ENCODE data around the gene ADIPOQ. TPM values are rescaled to one million over a fixed set of nuclear protein-coding genes. Genes with fewer than 3 reads are reported as not detected.
A peak's percentile ranks its signal among the peaks of the same experiment; 100 is the strongest.

ADIPOQ gene
- total and polyA plus RNA-seq, 2 of the 13 experiments (the other 11 are each of a cell fraction or from before 2014, with no cell fraction given): not detected

GRCh38 chr3:186826976-186827857, 15.3 kb upstream of the ADIPOQ start (continued):
- TF ChIP-seq PRDM4 (CRISPR knock-in tag; IDR thresholded peaks at IDR 0.05; ENCODE audit: borderline replicate concordance) (no peak), CENPX (CRISPR knock-in tag; IDR thresholded peaks at IDR 0.05) (no peak), ZNF737 (CRISPR knock-in tag; IDR thresholded peaks at IDR 0.05; ENCODE audit: borderline replicate concordance) (no peak), ZNF510 (CRISPR knock-in tag; IDR thresholded peaks at IDR 0.05; ENCODE audit: low read depth) (no peak), PLRG1 (conservative IDR thresholded peaks at IDR 0.05) (no peak), PHB2 (IDR thresholded peaks at IDR 0.05; ENCODE audit: partially characterized antibody) (no peak), PHF5A (CRISPR knock-in tag; IDR thresholded peaks at IDR 0.05; ENCODE audit: low read depth, unreplicated experiment) (no peak), MYC (CRISPR knock-in tag; IDR thresholded peaks at IDR 0.05; ENCODE audit: borderline replicate concordance) (0 out of 2 replicates have a peak, but pooled peaks have one; percentile 39), ZNF850 (CRISPR knock-in tag; conservative IDR thresholded peaks at IDR 0.05) (no peak), ZNF672 (CRISPR knock-in tag; IDR thresholded peaks at IDR 0.05) (no peak), ZBTB26 (CRISPR knock-in tag; IDR thresholded peaks at IDR 0.05; ENCODE audit: borderline replicate concordance) (no peak), BCL3 (CRISPR knock-in tag; IDR thresholded peaks at IDR 0.05) (peak; percentile 43; the same call in 1 of the 2 replicates), RNF2 (conservative IDR thresholded peaks at IDR 0.05; ENCODE audit: low read depth) (peak; percentile 99), HINFP (CRISPR knock-in tag; IDR thresholded peaks at IDR 0.05; ENCODE audit: low read depth) (no peak), GABPA (IDR thresholded peaks at IDR 0.05; ENCODE audit: low read depth, low read length) (no peak), GABPA (CRISPR knock-in tag; IDR thresholded peaks at IDR 0.05; ENCODE audit: low read depth) (no peak), ZNF75D (CRISPR knock-in tag; IDR thresholded peaks at IDR 0.05; ENCODE audit: borderline replicate concordance) (no peak), MAFF (IDR thresholded peaks at IDR 0.05; ENCODE audit: low read depth, low read length) (no peak), DBP (CRISPR knock-in tag; IDR thresholded peaks at IDR 0.05; ENCODE audit: not compliant biosample characterization) (no peak), MAF1 (CRISPR knock-in tag; IDR thresholded peaks at IDR 0.05; ENCODE audit: borderline replicate concordance) (no peak), NPAS2 (CRISPR knock-in tag; IDR thresholded peaks at IDR 0.05; ENCODE audit: borderline replicate concordance) (no peak), ZBTB38 (CRISPR knock-in tag; IDR thresholded peaks at IDR 0.05) (0 out of 2 replicates have a peak, but pooled peaks have one; percentile 34), TBP (CRISPR knock-in tag; IDR thresholded peaks at IDR 0.05) (no peak)
